Measurements from ENCODE around the gene OR2A2. TPM values are rescaled to one million over a fixed set of nuclear protein-coding genes. Genes with fewer than 3 reads are reported as not detected.

Gene OR2A2
- total and polyA plus RNA-seq, 10 of the 15 experiments (the other 5 are each of a cell fraction or from before 2014, with no cell fraction given): not detected

DNA sequence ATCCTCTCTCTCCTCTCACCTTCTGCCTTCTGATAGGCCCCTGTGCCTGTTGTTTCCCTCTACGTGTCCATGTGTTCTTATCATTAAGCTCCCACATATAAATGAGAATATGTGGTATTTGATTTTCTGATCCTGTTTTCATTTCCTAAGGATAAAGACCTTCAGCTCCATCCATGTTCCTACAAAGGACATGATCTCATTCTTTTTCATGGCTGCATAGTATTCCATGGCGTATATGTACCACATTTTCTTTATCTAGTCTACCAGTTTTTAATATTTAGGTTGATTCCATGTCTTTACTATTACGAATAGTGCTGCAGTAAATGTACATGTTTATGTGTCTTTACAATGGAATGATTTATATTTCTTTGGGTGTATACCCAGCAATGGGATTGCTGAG lies 18.7 kb upstream of the OR2A2 start:
- Histone ChIP-seq H2AFZ (ENCODE audit: control insufficient read depth, low read depth, low read length) (no peak overlapping the region), H3K4me1 (ENCODE audit: control insufficient read depth, insufficient read depth, low read length) (no peaks in the 10 kb centered on the region), H3K4me3 (no peak overlapping the region), H4K20me1 (ENCODE audit: control insufficient read depth, insufficient read depth) (no peaks in the 10 kb centered on the region), H3K79me2 (ENCODE audit: control insufficient read depth, insufficient read depth, low read length) (no peaks in the 10 kb centered on the region), H3K4me2 (ENCODE audit: control insufficient read depth, insufficient read depth) (no peak overlapping the region), H3K27ac (ENCODE audit: control insufficient read depth, insufficient read depth) (no peak overlapping the region), H3K36me3 (ENCODE audit: control insufficient read depth in 2 of 2, insufficient read depth in 2 of 2, low read length in 1 of 2) (no peaks in the 10 kb centered on the region), H3K27me3 (replicated peaks in 1 of 2; ENCODE audit: control insufficient read depth in 2 of 2, insufficient read depth in 2 of 2, low read length in 1 of 2) (no peaks in the 10 kb centered on the region), H3K9ac (ENCODE audit: control insufficient read depth, insufficient read depth, low read length) (no peak overlapping the region), H3K9me3 (replicated peaks; ENCODE audit: control insufficient read depth, insufficient read depth, low read length) (no peaks in the 10 kb centered on the region)
- no TSS peak for BruUV-seq (replicated peaks)
- TF ChIP-seq SIX5 (IDR thresholded peaks at IDR 0.05; ENCODE audit: low read depth, low read length, severe bottlenecking) (no peak), NFYB (IDR thresholded peaks at IDR 0.05; ENCODE audit: insufficient read depth, low read depth, low read length) (no peak), MEF2A (IDR thresholded peaks at IDR 0.05; ENCODE audit: insufficient read depth, low read depth, low read length) (no peak), MTA3 (IDR thresholded peaks at IDR 0.05; ENCODE audit: borderline replicate concordance, low read length) (no peak), SUPT20H (IDR thresholded peaks at IDR 0.05; ENCODE audit: borderline replicate concordance, control insufficient read depth, low read depth, low read length) (no peak), KDM1A (IDR thresholded peaks at IDR 0.05; ENCODE audit: borderline replicate concordance) (no peak), PML (IDR thresholded peaks at IDR 0.05; ENCODE audit: low read length) (no peak), SRF (IDR thresholded peaks at IDR 0.05; ENCODE audit: low read depth in 2 of 2, low read length in 2 of 2) (no peak), RELA (IDR thresholded peaks at IDR 0.05; ENCODE audit: borderline replicate concordance, partially characterized antibody) (no peak), NRF1 (conservative IDR thresholded peaks at IDR 0.05; ENCODE audit: low read depth, low read length) (no peak), NFXL1 (IDR thresholded peaks at IDR 0.05; ENCODE audit: borderline replicate concordance) (no peak), HDGF (IDR thresholded peaks at IDR 0.05) (no peak), BACH1 (IDR thresholded peaks at IDR 0.05; ENCODE audit: borderline replicate concordance) (no peak), ZNF622 (IDR thresholded peaks at IDR 0.05) (no peak), SREBF1 (IDR thresholded peaks at IDR 0.05; ENCODE audit: low read length) (no peak)
- TF ChIP-seq, protein P1, sequence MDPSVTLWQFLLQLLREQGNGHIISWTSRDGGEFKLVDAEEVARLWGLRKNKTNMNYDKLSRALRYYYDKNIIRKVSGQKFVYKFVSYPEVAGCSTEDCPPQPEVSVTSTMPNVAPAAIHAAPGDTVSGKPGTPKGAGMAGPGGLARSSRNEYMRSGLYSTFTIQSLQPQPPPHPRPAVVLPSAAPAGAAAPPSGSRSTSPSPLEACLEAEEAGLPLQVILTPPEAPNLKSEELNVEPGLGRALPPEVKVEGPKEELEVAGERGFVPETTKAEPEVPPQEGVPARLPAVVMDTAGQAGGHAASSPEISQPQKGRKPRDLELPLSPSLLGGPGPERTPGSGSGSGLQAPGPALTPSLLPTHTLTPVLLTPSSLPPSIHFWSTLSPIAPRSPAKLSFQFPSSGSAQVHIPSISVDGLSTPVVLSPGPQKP (IDR thresholded peaks at IDR 0.05; ENCODE audit: low read depth, low read length): no peak
- no peak for ATAC-seq
- ChIA-PET CTCF (no interaction called here), POLR2A (no interaction called here), RAD21 (ENCODE audit: unreplicated experiment) (no interaction called here), SMC1A (ENCODE audit: uncharacterized antibody, unreplicated experiment) (interaction anchor here (0.6 kb wide), 1 partner anchor 23 kb away, joined by 3 read pairs; no protein-coding TSS in a partner anchor)
- in situ Hi-C loops (cut with MboI): no loop called here
- no peak for FAIRE-seq
- WGBS (ENCODE audit: insufficient coverage, insufficient replicate concordance, low lambda C conversion rate, missing lambda C conversion rate): 43% methylated on average over 3 of the region's 3 CpGs
- intact Hi-C loops (cut with micrococcal nuclease; ENCODE audit: unreplicated experiment): no loop called here
- no peak for DNase-seq (ENCODE audit: low read depth, low spot score)

Measured in GM12878 (cell line).